ENCODE measurements around the gene TAF1C. TPM values are rescaled to one million over a fixed set of nuclear protein-coding genes. Genes with fewer than 3 reads are reported as not detected.
A peak's percentile ranks its signal among the peaks of the same experiment; 100 is the strongest.

Gene TAF1C
- total RNA-seq, 1 experiment from 2014 or later, result 17.1 TPM

DNA sequence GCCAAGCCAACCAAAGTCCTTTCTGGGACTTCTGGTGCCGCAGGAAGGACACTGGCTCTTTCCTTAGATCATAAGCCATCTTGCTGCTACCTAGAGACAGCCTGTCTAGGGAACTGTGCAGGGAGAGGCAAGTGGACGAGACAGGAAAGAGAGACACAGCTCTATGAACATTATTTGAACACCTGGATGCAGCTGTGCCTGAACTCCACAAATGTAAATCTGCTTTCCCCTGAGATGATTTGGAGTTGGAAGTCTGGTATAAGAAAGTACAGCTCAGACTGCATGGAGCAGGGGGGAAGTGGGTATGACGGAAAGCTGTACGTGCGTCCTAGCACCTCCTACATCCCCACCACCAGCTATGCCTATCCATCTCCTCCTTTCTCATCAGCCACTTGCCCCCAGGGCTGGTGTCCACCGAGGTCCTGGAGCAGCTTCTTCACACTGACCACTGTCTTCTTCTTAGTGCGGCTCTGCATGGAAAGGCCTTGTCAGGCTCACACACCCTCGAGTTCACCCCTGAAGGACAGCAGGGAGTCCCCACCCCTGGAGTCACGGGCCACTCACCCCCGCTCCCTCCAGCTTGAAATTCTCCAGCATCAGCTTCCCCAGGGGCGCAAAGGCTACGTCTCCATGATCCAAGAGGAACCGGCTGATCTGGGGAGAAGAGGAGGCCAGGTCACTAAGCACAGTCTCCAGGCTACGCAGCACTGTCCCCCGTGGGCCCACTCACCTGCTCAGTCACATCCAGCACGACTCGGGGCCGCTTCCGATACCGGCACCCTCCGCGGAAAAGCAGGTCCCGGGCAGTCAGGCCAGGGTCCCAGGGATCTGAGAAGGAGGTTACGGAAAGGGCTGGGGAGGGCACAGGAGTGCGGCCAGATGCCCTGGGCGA is 3.9 kb downstream of the TAF1C start:
- H3K36me3 ChIP-seq, result peaks cover under 1% of the 10 kb centered on the region; the same call in 1 of the 2 replicates
- no peaks in the 10 kb centered on the region for H3K9me3 ChIP-seq (replicated peaks)
- H3K4me1 ChIP-seq, result no peaks in the 10 kb centered on the region
- no peak overlapping the region for H3K27ac ChIP-seq
- H3K27me3 ChIP-seq, result no peaks in the 10 kb centered on the region
- no peak overlapping the region for H3K4me3 ChIP-seq
- no peak for DNase-seq

DNA sequence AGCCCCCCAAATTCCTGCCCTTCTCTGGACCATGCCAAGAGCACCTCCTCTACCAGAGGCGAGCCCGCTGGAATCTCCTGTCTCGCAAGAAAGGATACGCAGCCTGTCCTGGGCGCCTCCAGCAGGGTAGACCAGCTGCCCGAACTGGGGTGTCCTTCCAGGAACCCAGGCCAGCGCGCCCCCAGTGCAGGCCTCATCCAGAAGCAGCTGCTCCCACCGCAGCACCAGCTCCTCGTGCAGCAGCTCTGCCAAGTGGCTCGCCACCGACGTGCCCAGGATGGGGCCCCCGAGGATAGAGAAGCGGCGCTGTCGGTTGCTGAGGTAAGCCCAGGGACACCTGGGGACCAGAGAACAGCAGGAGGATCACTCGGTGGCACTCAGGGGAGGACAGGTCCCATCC is 4.8 kb downstream of the TAF1C start:
- Histone ChIP-seq H3K27ac (no peak overlapping the region), H3K4me1 (no peaks in the 10 kb centered on the region), H3K4me3 (no peak overlapping the region), H3K36me3 (peaks cover 3% of the 10 kb centered on the region; the same call in 1 of the 2 replicates), H3K27me3 (no peaks in the 10 kb centered on the region), H3K9me3 (replicated peaks) (no peaks in the 10 kb centered on the region)
- no peak for DNase-seq

DNA sequence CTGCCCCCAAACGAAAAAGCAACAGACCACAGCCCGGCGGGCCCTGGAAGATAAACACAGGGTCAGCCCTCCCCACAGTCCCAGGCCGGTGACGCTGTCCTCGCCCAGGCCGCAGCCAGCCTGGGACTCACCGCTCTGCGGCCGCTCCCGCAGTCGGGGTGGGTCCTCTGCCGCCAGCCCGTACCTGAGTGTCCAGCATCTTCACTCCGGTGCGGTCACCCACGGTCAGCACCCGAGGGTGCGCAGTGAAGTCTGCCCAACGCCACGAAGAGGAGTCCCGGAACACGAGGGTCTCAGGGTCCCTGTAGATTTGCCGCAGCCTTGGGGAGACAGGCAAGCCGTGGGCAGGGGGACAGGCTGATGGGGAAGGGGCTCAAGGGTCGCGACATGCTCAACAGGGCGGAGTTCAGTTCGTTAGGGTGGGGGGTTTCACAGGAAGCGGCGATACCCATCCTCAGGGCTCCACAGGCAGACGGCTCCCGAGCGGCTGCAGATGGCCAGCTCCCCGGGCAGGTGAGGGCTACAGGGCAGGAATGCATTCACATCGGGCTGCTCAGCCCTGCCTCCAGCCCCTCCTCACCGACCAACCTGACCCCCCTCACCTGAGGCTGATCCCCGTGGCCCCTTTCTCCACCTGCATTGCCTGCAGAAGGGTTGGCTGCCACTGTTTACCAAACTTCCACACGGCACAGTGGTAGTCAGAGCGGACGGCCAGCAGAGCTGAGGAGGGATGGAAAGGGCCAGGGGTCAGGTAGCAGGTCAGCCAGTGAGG is 5.5 kb downstream of the TAF1C start:
- peaks cover 3% of the 10 kb centered on the region; the same call in 1 of the 2 replicates for H3K36me3 ChIP-seq
- H3K4me1 ChIP-seq, result no peaks in the 10 kb centered on the region
- H3K9me3 ChIP-seq (replicated peaks), result no peaks in the 10 kb centered on the region
- H3K27ac ChIP-seq, result no peak overlapping the region
- H3K27me3 ChIP-seq, result no peaks in the 10 kb centered on the region
- H3K4me3 ChIP-seq, result no peak overlapping the region
- no peak for DNase-seq

DNA sequence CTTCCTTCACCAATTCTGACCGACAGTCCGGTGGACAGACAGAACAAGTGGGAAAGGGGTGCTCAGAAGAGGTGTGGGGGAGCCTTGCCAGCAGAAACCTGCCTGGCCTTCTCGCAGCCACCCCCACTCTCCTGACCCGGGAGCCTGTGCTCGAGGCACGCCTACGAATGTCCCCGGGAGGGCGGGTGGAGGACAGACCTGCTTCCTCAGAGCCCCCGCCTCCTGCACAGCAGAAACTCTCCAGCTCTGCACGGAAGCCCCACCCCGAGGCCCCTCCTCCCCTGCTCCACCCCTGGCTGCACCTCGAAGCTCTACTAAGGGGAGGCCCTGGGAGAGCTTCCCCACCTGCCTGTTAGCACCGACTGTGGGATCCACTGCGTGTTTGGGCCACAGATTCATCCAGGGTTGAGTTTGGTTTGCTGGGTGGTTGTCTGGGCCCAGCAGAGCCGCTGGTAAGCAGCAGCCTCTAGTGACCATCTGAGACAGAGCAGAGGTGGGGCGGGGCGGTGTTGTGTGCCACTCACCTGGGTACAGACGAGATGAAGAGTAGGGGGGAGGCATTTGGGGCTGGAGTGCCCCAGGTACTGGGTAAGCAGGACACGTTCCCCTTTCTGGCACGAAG is 6.2 kb downstream of the TAF1C start:
- Histone ChIP-seq H3K27me3 (no peaks in the 10 kb centered on the region), H3K27ac (no peak overlapping the region), H3K9me3 (replicated peaks) (no peaks in the 10 kb centered on the region), H3K36me3 (peaks cover 3% of the 10 kb centered on the region; the same call in 1 of the 2 replicates), H3K4me3 (no peak overlapping the region), H3K4me1 (no peaks in the 10 kb centered on the region)
- DNase-seq, result no peak

DNA sequence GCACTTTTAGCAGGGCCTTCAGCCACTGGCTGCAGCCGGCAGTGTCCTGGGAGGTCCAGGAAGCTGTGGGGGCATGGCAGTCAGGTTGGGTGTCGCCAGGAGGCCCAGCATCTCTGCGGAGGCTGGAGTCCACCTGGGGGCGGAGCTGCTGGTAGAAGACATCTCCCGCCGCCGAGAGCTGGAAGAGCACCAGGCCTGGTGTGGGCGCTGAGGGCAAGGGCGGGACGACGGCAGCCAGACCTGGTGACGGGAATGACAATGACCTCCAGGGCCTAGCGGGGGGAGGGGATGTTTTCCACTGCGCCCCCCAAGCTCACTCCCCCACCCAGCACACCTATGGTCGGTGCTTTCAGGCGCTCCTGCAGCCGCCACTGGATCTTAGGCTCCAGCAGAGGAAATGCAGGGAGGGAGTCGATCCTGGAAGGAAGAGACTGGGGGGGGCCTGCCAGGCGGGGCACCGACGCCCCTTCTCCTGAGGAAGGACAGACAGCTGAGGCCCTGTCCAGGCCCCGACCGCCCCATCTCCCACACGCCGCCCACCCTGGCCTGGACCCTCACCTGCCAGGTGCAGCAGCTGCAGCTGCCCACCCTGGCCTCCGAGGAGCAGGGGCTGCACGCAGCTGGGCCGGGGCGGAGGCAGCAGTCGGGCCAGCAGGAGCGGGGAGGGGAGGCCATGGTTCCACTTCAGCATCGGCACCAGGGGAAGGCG is 7.1 kb downstream of the TAF1C start:
- Histone ChIP-seq H3K27me3 (no peaks in the 10 kb centered on the region), H3K4me1 (no peaks in the 10 kb centered on the region), H3K4me3 (no peak overlapping the region), H3K27ac (no peak overlapping the region), H3K36me3 (peaks cover 3% of the 10 kb centered on the region; the same call in 1 of the 2 replicates), H3K9me3 (replicated peaks) (no peaks in the 10 kb centered on the region)
- no peak for DNase-seq

DNA sequence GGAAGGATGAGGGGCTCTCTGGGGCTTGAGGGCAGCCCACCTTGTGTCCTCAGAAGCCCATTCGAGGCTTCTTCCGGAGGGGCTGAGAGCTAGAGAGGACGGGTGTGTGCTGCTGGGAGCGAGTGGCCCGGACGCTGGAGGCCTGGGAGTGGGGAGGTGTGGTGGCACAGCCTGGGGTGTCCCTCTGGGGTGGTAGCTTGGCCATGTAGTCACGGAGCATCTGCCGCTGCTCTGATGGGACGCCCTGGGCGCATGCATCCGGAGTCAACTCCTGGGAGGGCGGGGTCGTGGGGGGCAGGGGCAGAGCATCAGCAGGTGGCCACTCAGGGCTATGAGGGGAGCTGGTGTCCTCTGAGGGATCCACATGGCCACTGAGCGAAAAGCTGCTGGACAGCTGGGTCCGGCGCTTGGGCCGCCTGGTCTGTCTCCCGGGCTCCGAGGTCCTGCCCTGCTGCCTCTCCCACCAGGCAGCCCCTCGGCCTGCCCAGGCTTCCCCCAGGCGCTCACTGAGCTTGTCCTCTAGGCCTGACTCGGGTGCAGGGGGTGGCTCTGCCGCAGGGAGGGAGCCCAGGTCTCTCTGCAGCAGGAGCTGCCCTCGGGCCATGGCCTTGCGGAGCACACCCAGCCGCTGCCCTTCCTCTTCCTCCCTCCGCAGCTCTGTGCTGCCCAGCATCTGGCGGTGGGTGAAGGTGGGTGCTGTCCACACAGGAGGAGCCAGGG is 7.8 kb downstream of the TAF1C start:
- no peak for DNase-seq
- Histone ChIP-seq H3K4me1 (no peaks in the 10 kb centered on the region), H3K36me3 (peaks cover 3% of the 10 kb centered on the region; the same call in 1 of the 2 replicates), H3K27ac (no peak overlapping the region), H3K4me3 (no peak overlapping the region), H3K9me3 (replicated peaks) (no peaks in the 10 kb centered on the region), H3K27me3 (no peaks in the 10 kb centered on the region)

DNA sequence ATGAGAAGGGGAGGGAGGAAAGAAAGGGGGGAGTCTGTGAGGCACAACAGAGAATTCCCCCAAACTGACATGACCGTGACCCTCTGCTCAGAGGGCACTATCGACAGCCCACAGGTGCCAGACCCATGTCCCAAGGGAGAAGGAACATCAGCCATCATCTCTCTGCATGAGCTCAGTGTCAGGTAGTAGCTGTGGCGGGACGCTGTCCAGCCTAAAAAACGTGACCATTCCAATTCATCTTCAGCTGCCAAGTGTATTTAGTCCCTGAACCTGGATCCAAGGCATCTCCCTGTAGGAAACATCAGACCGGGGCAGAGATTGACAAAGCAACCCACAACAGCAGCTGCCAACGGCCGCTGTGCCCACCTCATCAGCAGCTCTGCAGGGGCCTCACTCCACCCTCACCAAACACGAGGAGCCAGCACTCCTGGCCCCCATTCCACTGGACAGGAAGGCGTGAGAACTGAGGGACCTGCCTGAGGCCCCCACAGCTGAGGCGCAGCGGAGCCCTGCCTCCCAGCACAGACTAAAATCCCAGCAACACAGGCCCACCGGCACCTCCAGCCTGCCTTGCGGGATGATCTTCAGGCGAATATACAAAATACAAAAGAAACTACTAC is 8.6 kb downstream of the TAF1C start:
- Histone ChIP-seq H3K27ac (no peak overlapping the region), H3K36me3 (peaks cover 3% of the 10 kb centered on the region; the same call in 1 of the 2 replicates)

DNA sequence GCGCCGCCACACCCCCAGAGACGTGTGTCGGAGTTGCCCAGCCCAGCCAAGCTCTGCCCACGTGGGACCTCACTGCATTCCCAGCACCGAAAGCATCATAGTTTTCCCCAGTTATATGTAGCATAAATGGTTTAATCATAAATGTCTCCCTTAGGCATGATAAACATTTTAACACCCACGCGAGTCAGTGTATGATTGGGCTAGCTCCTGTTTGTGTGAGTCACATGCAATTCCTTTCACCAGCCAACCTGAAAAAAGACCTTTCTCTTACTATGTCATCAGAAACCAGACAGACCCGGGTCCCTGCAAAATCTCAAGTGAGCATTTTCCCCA is 9.2 kb downstream of the TAF1C start:
- DNase-seq, result no peak
- H3K36me3 ChIP-seq, result peaks cover 3% of the 10 kb centered on the region; the same call in 1 of the 2 replicates
- no peak overlapping the region for H3K27ac ChIP-seq

More for the DNA sequence above, 8.6 kb downstream of the TAF1C start:
- no peaks in the 10 kb centered on the region for H3K4me1 ChIP-seq
- DNase-seq, result no peak
- no peak overlapping the region for H3K4me3 ChIP-seq
- no peaks in the 10 kb centered on the region for H3K27me3 ChIP-seq
- no peaks in the 10 kb centered on the region for H3K9me3 ChIP-seq (replicated peaks)

DNA sequence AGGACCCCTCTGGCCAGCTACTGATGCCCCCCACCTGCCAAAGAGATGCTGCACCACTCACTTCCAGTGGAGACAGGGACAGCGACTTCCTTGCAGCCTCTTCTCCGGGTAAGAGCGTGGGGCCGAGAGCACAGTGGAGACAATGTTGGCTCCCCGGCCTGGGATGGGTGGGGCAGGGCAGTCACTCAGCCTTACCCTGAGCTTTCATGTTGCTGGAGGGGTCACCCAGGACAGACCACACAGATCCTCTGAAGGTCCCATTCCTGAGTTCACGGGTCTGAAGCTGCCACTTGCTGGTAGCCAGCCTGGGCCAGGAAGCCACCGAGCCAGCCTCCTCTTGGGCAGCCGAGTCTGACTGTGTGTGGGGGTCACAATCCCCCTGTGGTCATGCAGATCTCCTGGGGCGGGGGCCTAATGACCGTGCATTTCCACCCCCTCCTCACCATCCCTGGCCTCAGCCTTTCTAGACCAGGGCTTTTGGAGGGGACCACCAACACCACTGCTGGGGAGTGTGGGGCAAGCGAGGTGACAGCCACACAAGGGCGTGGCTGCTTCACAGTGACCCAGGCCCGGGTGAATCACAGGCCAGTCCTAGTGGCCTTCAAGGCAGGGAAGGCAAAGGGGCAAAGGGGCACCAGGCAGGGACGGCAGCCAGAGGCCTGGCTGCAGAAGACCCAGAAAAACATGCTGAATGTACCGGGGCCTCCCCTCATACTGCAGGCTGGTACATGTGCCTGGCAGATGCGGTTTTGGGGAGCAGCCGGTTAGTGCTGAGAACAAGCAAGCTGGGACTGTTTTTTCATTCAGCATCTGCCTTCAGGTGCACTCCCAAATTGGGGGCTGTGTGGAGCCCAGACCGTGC is 10.4 kb downstream of the TAF1C start:
- DNase-seq, result no peak
- no peak overlapping the region for H3K27ac ChIP-seq
- H3K9me3 ChIP-seq (replicated peaks), result no peaks in the 10 kb centered on the region
- no peaks in the 10 kb centered on the region for H3K27me3 ChIP-seq
- H3K4me1 ChIP-seq, result no peaks in the 10 kb centered on the region
- peaks cover 3% of the 10 kb centered on the region; the same call in 1 of the 2 replicates for H3K36me3 ChIP-seq
- H3K4me3 ChIP-seq, result no peak overlapping the region

More for the DNA sequence above, 9.2 kb downstream of the TAF1C start:
- H3K9me3 ChIP-seq (replicated peaks), result no peaks in the 10 kb centered on the region
- H3K27me3 ChIP-seq, result no peaks in the 10 kb centered on the region
- no peaks in the 10 kb centered on the region for H3K4me1 ChIP-seq
- H3K4me3 ChIP-seq, result no peak overlapping the region

DNA sequence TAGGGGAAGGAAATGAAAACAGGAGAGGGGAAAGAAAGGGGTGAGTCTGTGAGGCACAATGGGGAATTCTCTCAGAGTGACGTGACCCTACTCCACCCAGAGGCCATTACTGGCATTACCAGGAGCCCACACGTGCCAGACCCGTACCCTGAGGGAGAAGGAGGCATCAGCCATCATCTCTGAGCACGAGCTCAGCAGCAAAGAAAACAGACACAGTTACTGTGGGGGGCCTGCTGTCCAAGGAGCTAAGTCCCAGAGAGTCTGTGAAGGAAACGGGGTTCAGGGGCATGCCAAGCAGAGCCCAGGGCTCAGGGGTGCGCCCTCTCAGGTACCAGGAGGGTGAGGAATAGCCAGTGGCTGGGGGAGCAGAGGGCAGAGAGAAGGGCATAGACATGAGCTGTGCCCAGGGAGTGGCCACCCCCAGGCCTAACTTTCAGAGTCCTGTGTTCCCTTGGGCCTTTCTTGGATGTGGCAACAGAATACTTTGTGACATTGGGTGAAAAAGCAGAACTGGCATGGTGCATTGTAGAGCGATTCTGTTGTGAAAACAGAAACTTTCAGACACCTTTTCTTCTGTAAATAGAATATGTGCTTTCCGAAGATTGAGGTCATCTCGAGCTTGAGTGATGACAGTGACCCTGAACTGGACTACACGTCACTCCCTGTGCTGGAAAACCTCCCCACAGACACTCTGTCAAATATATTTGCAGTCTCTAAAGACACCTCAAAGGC is 11.3 kb downstream of the TAF1C start:
- no peaks in the 10 kb centered on the region for H3K4me1 ChIP-seq
- H3K4me3 ChIP-seq, result no peak overlapping the region
- H3K27me3 ChIP-seq, result no peaks in the 10 kb centered on the region
- H3K27ac ChIP-seq, result no peak overlapping the region
- peak; percentile 48 to 71 for DNase-seq
- H3K9me3 ChIP-seq (replicated peaks), result no peaks in the 10 kb centered on the region
- peaks cover 3% of the 10 kb centered on the region; the same call in 1 of the 2 replicates for H3K36me3 ChIP-seq

DNA sequence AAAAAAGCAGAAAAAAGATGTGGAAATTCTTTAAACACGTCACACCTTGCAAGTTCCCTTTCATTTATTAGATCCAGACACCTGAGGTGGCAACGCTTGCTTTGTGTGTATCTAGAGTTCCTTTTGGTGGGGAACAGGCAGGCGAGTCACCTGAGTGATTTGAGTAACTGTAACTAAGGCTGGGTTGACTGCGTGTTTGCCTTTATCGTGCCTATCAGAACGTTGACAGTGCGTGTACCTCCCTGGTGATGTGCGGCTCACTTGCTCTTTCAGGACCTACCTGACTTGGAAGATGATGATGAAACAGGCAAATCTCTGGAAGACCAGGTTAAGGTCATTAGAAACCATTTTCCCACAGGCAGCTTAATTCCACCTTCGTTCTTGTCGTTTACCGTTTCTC is 12.5 kb downstream of the TAF1C start:
- Histone ChIP-seq H3K27me3 (no peaks in the 10 kb centered on the region), H3K36me3 (peaks cover 3% of the 10 kb centered on the region; the same call in 1 of the 2 replicates), H3K4me3 (no peak overlapping the region), H3K27ac (no peak overlapping the region), H3K9me3 (replicated peaks) (no peaks in the 10 kb centered on the region), H3K4me1 (no peaks in the 10 kb centered on the region)
- no peak for DNase-seq

DNA sequence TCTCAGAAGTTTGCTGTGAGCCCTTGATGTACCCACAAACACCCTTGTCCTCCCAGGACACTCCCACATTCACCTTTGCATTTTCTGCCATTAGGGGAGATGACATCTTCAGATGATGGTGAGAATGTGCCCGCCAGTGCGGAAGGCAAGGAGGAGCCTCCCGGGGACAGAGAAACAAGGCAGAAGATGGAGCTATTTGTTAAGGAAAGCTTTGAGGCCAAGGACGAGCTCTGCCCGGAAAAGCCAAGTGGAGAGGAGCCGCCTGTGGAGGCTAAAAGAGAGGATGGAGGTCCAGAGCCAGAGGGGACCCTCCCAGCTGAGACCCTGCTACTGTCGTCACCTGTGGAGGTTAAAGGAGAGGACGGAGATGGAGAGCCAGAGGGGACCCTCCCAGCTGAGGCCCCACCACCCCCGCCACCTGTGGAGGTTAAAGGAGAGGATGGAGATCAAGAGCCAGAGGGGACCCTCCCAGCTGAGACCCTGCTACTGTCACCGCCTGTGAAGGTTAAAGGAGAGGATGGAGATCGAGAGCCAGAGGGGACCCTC is 17.0 kb downstream of the TAF1C start:
- Histone ChIP-seq H3K36me3 (no peaks in the 10 kb centered on the region), H3K9me3 (replicated peaks) (no peaks in the 10 kb centered on the region)
- no peak for DNase-seq

More for the DNA sequence above, 17.0 kb downstream of the TAF1C start:
- Histone ChIP-seq H3K27me3 (no peaks in the 10 kb centered on the region), H3K27ac (no peak overlapping the region), H3K4me3 (no peak overlapping the region), H3K4me1 (no peaks in the 10 kb centered on the region)

All from SJCRH30 (cell line).